ENCODE results near the gene TBC1D5.

Gene TBC1D5

DNA sequence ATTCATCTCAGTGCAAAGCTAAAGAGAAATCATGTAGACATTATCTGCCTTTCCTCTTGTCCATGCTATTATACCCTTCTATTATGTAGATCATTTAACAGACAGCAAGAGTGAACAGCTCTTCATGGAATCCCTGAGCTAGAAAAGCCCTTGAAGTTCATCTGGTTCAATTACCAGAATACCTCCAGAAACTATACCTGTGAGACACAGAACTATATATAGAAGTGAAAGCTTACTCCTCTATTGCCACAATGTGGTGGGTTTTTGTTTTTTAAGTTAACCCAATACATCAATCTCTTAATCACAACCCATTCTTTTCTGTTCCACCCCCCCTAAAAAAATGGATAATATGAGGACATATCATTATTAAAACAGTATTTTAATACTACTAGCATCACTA, 510.0 kb downstream of the TBC1D5 start:
- DNase-seq (ENCODE audit: low read depth in 2 of 2): no peak

- DNase-seq (ENCODE audit: low read depth in 2 of 2): no peak
Measured at GRCh38 chr3:17231537-17232261, 510.7 kb downstream of the TBC1D5 start.

GRCh38 chr3:17227472-17227871, 515.0 kb downstream of the TBC1D5 start:
- DNase-seq (ENCODE audit: low read depth in 2 of 2): no peak

GRCh38 chr3:17221529-17221928, 520.9 kb downstream of the TBC1D5 start:
- DNase-seq (ENCODE audit: low read depth in 2 of 2): no peak

GRCh38 chr3:17219593-17219992, 522.8 kb downstream of the TBC1D5 start:
- DNase-seq (ENCODE audit: low read depth in 2 of 2): no peak

- no peak for DNase-seq (ENCODE audit: low read depth in 2 of 2)
Measured at GRCh38 chr3:17218587-17218986, 523.8 kb downstream of the TBC1D5 start.

DNA sequence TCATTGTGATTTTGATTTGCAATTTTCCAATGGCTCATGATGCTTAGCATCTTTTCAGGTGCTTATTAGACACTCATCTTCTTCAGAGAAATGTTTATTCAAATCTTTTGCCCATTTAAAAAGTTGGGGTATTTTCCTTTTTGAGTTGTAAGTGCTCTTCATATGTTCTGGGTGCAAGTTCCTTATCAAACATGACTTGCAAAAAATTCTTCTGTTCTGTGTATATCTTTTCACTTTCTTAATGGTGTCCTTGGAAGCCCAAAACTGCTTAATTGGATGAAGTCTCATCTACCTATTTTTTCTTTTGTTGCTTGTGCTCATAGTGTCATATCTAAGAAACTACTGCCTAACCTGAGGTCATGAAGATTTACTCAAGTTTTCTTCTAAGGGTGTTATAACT, 524.8 kb downstream of the TBC1D5 start:
- DNase-seq (ENCODE audit: low read depth in 2 of 2): no peak

DNA sequence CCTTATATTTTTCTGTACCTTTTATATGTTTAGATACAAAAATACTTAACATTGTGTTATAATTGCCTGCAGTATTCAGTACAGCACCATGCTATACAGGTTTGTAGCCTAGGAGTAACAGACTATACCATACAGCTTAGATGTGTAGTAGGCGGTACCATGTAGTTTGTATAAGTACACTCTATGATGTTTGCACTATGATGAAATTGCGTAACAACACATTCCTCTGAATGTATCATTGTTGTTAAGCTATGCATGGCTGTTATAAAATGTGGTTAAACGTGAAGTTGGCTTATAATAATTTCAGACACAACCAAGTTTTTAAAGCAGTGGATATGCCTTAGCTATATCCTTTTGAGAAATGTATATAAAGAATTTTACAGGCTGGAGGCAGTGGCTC, 529.3 kb downstream of the TBC1D5 start:
- no peak for DNase-seq (ENCODE audit: low read depth in 2 of 2)

- no peak for DNase-seq (ENCODE audit: low read depth in 2 of 2)
Measured at GRCh38 chr3:17207979-17208378, 534.5 kb downstream of the TBC1D5 start.

DNA sequence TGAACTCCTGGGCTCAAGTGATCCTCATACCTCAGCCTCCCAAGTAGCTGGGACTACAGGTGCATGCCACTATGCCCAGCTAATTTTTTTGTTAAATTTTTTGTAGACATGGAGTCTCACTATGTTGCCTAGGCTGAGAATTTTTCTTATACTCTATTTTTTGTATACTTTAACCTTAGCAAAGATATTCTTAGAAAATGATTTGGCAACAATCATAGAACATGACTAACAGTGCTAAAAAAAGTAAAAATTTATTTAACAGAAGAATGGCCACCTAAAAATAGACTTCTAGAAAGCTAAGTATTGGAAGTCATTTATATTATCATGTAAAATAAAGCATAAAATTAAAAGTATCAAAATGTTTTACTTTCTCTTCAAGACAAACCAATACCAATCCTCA, 535.4 kb downstream of the TBC1D5 start:
- no peak for DNase-seq (ENCODE audit: low read depth in 2 of 2)

DNA sequence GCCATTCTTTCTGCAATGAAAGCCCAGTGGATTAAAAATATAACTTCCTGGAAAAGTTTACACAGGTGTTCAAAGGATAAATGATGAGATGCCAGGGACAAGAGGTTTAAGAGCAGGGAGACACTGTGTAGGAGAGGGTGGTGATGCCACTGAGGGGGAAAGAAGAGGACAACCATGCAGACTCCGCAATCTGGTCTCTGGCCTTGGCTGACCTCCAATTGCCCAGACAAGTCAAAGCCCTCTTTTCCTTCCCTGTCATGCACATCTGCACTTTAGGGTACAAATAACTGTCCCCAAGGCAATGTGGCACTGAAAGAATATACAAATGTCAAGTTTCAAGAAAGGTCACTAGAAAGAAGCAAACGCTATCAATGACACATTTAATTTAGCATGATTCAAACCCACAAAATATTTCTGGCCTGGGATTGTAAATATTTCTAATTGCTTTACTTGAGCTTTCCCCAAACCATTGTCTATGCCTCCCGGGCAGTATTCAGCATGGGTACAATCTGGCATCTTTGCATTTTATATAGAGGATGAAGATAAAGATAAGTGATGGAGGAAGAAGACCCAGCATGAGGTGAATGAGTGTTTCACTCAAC, 538.3 kb downstream of the TBC1D5 start:
- DNase-seq (ENCODE audit: low read depth in 2 of 2): no peak

DNA sequence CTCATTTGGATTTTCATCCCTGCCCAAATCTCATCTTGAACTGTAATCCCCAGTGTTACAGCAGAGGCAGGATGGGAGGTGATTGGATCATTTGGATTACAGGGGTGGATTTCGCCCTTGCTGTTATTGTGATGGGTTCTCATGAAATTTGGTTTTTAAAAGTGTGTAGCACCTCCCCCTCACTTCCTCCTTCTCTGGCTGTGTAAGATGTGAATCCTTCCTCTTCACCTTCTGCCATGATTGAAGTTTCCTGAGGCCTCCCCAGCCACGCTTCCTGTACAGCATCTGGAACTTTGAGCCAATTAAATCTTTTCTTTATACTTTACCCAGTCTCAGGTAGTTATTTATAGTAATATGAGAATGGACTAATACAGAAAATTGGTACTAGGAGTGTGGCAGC, 540.9 kb downstream of the TBC1D5 start:
- DNase-seq (ENCODE audit: low read depth in 2 of 2): no peak

DNA sequence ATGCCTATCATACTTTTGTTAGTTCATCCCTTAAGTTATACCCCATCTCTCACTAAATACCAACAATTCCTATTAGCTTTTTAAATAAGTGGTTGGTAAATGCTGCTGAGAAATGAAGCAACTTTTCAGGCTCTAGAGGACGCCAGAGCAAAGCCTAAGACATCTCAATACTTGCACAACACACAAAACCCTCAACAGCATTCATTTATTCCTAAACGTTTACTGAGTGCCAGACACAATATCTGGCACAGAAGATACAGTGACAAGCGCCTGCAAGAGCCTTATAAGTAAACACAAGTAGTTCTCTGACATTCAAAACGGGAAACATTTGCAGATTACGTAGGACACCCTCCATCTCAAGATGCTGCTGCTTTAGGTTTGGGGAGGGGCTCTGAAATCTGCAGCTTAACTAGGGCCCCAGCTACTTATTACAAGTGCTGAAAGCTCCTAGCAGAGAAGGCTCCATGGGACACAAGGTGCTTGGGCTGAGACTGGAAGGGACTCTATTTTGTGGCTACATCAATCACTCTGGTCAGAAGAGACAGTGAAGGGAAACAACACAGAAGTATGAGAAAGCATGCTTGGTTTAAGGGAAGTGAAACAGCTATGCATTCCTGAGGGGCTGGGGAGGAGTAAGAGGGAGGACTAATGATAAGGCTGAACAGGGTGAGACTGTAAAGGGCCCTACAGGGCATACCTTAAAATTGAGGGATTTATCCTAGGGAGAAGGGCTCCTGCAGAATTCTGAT, 546.4 kb downstream of the TBC1D5 start:
- DNase-seq (ENCODE audit: low read depth in 2 of 2): no peak

DNA sequence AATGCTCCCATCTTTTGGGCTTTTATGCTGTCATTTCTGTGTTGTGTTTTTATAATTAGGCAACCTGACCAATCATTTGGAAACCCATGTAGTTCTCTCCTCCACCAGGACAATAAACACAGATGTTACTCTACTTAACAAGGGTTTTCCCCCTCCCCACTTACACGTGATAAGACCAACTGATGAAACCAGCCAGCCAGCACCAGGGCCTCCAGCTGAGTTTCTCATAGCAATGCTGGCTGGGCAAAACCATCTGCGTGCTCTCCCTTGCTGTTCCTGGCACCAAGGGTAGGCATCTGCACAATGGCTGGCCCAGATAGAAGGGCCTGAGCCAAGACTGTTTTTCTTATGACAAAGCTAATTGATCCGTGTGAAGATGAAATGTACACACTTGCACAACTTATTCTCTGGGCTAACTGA, 547.2 kb downstream of the TBC1D5 start:
- no peak for DNase-seq (ENCODE audit: low read depth in 2 of 2)

- DNase-seq (ENCODE audit: low read depth in 2 of 2): no peak
Measured at GRCh38 chr3:17194116-17194515, 548.3 kb downstream of the TBC1D5 start.

DNA sequence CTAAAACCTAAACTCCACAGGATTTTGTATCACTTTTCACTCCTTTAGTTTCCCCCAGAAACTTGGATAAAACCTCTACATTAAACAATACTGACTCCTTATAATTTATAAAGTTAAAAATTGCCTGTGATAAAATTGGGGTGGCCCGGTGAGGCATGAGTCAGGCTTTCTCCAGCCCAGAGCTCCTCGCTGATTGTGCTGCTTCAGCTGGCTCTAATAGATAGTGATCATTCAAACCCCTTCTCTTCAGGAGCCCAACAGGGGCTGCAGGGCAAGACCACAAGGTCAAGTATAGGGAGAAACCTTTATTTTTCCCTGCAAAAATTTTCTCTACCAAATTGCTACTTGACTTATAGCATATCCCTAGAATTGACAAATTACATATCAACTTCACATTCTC, 549.4 kb downstream of the TBC1D5 start:
- no peak for DNase-seq (ENCODE audit: low read depth in 2 of 2)

- DNase-seq (ENCODE audit: low read depth in 2 of 2): no peak
Measured at GRCh38 chr3:17190353-17191078, 551.9 kb downstream of the TBC1D5 start.

DNA sequence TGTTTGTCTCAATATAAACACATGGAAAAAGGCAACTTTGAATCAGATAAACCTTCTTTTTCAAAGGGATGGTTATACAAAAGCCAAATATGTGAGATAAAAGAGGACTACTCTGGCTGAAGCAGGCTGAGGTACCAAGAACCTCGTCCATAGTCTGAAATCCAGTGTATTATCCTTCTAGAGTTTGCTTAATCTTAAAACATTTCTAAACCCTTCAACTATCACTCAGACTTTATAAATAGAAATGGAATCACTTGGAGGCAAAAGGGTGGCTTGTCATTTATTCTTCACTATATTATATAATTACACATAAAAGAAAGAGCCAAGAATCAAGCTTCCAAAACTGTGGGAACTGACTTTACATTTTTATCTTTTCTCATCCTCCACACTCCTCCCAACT, 554.1 kb downstream of the TBC1D5 start:
- no peak for DNase-seq (ENCODE audit: low read depth in 2 of 2)

- no peak for DNase-seq (ENCODE audit: low read depth in 2 of 2)
Measured at GRCh38 chr3:17187589-17188184, 554.7 kb downstream of the TBC1D5 start.

DNA sequence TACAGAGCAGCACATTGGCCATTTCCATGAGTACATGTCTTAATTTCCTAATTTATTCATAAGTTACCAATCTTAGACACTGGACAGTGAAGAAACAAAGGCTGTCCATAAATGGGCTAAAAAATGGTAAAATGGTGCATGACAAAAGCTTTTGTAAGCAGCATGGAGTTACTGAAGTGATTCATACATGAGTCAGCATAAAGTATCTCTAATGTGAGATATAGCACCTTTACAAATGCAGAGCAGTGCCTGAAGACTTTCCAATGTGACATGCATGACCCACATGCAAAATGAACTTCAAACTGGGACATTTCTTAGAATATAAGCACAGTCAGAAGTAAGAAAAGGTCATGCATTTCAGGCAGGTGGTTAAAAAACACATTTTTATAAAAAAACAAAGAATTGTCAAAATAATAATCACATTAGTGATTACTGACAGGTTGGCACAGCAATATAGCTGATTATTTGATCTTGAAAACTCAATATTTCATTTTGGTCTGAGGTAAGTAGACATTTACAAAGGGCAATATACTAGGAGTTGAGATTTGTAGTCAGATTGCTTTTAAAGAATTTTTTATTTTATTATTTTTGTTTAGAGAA, 558.4 kb downstream of the TBC1D5 start:
- DNase-seq (ENCODE audit: low read depth in 2 of 2): no peak

DNA sequence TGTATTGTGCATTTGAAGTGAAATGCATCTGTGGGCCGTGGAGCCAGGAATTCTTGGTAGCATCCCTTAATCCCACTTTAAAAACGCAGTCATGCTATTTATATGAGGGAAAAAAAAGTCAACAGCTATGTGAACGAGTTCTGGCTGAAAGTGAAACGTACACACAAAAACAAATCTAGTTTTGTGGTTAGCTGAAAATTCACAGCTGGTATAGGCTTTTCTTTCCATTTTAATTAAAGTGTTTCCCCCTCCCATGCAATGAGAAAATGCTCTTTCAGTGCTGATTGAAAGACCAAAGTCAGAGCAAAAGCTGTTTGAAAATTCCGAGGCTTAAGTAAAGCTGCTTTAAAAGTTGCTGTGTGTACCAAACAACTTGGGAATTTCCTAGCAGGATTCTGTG, 560.3 kb downstream of the TBC1D5 start:
- DNase-seq (ENCODE audit: low read depth in 2 of 2): no peak
